A673 (cell line): ENCODE results near the gene TDRD15. TPM values are rescaled to one million over a fixed set of nuclear protein-coding genes. Genes with fewer than 3 reads are reported as not detected.

ENCODE experiments used
- BruUV-seq: library from RNA; stranded (reverse); fragments of 400-500 nt; replicated peaks from 2 replicates; lab custom pipeline; 2021; lab: Mats Ljungman, UMichigan
- CTCF ChIA-PET: fragments of 300-600 bp; sonication (Branson Sonifier 250); formaldehyde crosslinking; loops from one replicate; lab custom pipeline; 2022; ENCODE audit warnings: antibody characterized with exemption; lab: Charles Lee
- POLR2A ChIA-PET: fragments of 300-600 bp; sonication (Branson Sonifier 250); formaldehyde crosslinking; loops from one replicate; lab custom pipeline; 2022; ENCODE audit warnings: antibody characterized with exemption; ENCODE audit not compliant: low non-redundant PET; lab: Charles Lee
- DNase-seq: peaks from one replicate; pipeline ENCODE4 v3.0.0-alpha.2; 2015; ENCODE audit warnings: low spot score
- H3K27ac ChIP-seq: fragments of 200-600 bp; sonication (generic); 2 replicates; pipeline ENCODE4 v1.5.1; 2016; ENCODE audit warnings: mixed run types, low read depth, mild to moderate bottlenecking, mixed read lengths, antibody characterized with exemption, low read length; ENCODE audit not compliant: poor library complexity, severe bottlenecking
- H3K27me3 ChIP-seq: fragments of 200-600 bp; sonication (generic); replicated peaks from 2 replicates; pipeline ENCODE4 v1.6.1; 2017; ENCODE audit warnings: mixed run types, low read depth, mild to moderate bottlenecking, mixed read lengths, antibody characterized with exemption, low read length; ENCODE audit not compliant: insufficient read depth, poor library complexity
- H3K36me3 ChIP-seq: fragments of 200-600 bp; sonication (generic); 2 replicates; pipeline ENCODE4 v1.6.1; 2016; ENCODE audit warnings: mixed run types, mild to moderate bottlenecking, mixed read lengths, antibody characterized with exemption, low read length; ENCODE audit not compliant: insufficient read depth, poor library complexity, severe bottlenecking
- H3K4me1 ChIP-seq: fragments of 200-600 bp; sonication (generic); 2 replicates; pipeline ENCODE4 v1.6.1; 2017; ENCODE audit warnings: mixed run types, mild to moderate bottlenecking, mixed read lengths, antibody characterized with exemption, low read length; ENCODE audit not compliant: insufficient read depth, poor library complexity, severe bottlenecking
- H3K4me3 ChIP-seq: fragments of 200-600 bp; sonication (generic); 2 replicates; pipeline ENCODE4 v1.5.1; 2016; ENCODE audit warnings: low read depth, mixed run types, mild to moderate bottlenecking, mixed read lengths, low read length; ENCODE audit not compliant: poor library complexity, severe bottlenecking
- H3K9me3 ChIP-seq: fragments of 200-600 bp; sonication (generic); 2 replicates; pipeline ENCODE4 v1.6.1; 2016; ENCODE audit warnings: mixed run types, low read depth, mild to moderate bottlenecking, mixed read lengths, antibody characterized with exemption, low read length; ENCODE audit not compliant: poor library complexity, severe bottlenecking
- CTCF ChIP-seq: fragments of 300-800, 200-600 bp; sonication (generic); conservative IDR thresholded peaks from 2 replicates; pipeline ENCODE4 v1.5.1; 2017; ENCODE audit warnings: low read depth, mild to moderate bottlenecking, antibody characterized with exemption, low read length, moderate library complexity, mixed read lengths
- EZH2 ChIP-seq: fragments of 200-600 bp; sonication (generic); IDR thresholded peaks from 2 replicates; pipeline ENCODE4 v1.6.1; 2017; ENCODE audit warnings: borderline replicate concordance, low read depth, mild to moderate bottlenecking, mixed read lengths, antibody characterized with exemption, low read length; ENCODE audit not compliant: poor library complexity, severe bottlenecking
- intact Hi-C: fragments of 100-400 bp; cut with micrococcal nuclease; formaldehyde crosslinking; loops from one replicate; pipeline ENCODE4 v1.10.0; 2022; ENCODE audit not compliant: unreplicated experiment
- total RNA-seq: library from RNA; stranded (reverse); gene quantifications from 2 replicates; pipeline ENCODE4 v1.2.3, GENCODE V29; 2021

The TDRD15 gene
- total RNA-seq, 1 experiment from 2014 or later = not detected

DNA sequence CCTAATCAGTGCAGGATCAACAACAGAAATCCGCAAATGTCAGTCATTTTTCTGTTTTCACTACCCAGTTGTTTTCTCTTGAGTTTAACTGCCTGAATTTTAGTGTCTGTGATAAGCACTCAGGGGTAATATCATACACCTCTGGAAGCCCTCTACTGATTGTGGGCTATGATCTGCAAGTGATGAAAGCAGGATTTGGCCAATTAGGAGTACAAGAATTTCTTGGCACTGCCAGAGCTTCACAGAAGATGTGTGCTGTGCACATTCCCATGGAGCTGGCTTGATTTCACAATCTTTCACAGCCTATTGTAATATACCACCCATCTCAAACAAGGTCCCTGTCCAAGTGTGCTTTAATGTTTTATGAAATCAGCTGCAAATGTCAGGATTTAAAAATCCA is 27.3 kb upstream of the TDRD15 start:
- BruUV-seq = no TSS peak
- Histone ChIP-seq H3K4me3 (no peak overlapping the region), H3K27me3 (peaks cover 36% of the 10 kb centered on the region), H3K4me1 (no peaks in the 10 kb centered on the region), H3K27ac (no peak overlapping the region), H3K36me3 (no peaks in the 10 kb centered on the region), H3K9me3 (no peaks in the 10 kb centered on the region)
- DNase-seq = no peak
- CTCF ChIA-PET = no interaction called here
- TF ChIP-seq EZH2 = no peak
- no peak for TF ChIP-seq CTCF
- intact Hi-C loops = no loop called here
- POLR2A ChIA-PET = no interaction called here

DNA sequence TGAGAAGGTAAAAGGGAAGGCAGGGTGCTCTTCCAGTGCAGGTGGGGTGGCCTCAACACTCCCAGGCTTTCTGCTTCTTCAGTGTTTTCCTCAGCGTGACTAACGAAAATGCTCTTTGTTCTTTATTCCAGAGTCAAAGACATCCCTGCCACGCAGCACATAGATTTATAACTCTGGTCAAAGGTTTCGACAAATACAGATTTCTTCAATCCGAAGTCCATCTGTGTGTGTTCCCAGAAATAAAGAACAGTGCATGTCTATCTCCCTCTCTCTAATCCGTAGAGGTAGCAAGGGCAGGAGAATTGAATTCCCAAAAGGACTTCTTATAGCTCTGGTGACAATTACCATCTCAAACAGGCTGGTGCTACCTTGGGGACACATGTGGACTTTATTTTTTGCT is 26.4 kb upstream of the TDRD15 start:
- Histone ChIP-seq H3K9me3 (no peaks in the 10 kb centered on the region), H3K27ac (no peak overlapping the region), H3K27me3 (peaks cover 32% of the 10 kb centered on the region), H3K4me1 (no peaks in the 10 kb centered on the region), H3K36me3 (no peaks in the 10 kb centered on the region), H3K4me3 (no peak overlapping the region)
- DNase-seq = no peak
- no peak for TF ChIP-seq EZH2
- no peak for TF ChIP-seq CTCF
- POLR2A ChIA-PET = no interaction called here
- no TSS peak for BruUV-seq
- intact Hi-C loops = no loop called here
- CTCF ChIA-PET = no interaction called here

DNA sequence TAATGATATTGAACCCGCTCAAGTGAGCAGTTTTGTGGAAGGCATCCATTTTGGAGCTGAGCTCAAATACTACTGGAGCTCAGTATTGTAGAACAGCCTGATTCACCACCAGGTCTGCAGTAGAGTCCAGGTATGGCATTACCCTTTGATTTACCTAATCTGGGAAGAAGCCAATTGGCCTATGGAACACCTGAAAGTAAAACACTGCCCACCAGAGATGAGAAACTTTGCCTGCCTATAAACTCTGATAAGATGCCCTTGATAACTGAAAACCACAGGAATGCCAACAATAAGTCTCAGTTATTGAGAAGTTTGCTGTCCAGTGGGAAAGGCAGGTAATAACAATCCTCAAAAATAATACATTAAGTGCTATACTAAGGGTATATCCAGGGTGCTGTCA is 25.5 kb upstream of the TDRD15 start:
- TF ChIP-seq EZH2 (no peak), CTCF (no peak)
- Histone ChIP-seq H3K27me3 (peaks cover 32% of the 10 kb centered on the region), H3K4me1 (no peaks in the 10 kb centered on the region), H3K36me3 (no peaks in the 10 kb centered on the region), H3K27ac (no peak overlapping the region), H3K9me3 (no peaks in the 10 kb centered on the region), H3K4me3 (no peak overlapping the region)
- DNase-seq = no peak
- POLR2A ChIA-PET = no interaction called here
- no TSS peak for BruUV-seq
- intact Hi-C loops = no loop called here
- CTCF ChIA-PET = no interaction called here
